GM18868 (cell line): Measurements from ENCODE around the gene BZW1.

Experiments
- ATAC-seq: cut with Tn5 transposase; IDR thresholded peaks from one replicate; pipeline ENCODE4 v1.9.1; 2021; ENCODE audit warnings: mild to moderate bottlenecking, moderate library complexity; ENCODE audit not compliant: unreplicated experiment

Gene BZW1

DNA sequence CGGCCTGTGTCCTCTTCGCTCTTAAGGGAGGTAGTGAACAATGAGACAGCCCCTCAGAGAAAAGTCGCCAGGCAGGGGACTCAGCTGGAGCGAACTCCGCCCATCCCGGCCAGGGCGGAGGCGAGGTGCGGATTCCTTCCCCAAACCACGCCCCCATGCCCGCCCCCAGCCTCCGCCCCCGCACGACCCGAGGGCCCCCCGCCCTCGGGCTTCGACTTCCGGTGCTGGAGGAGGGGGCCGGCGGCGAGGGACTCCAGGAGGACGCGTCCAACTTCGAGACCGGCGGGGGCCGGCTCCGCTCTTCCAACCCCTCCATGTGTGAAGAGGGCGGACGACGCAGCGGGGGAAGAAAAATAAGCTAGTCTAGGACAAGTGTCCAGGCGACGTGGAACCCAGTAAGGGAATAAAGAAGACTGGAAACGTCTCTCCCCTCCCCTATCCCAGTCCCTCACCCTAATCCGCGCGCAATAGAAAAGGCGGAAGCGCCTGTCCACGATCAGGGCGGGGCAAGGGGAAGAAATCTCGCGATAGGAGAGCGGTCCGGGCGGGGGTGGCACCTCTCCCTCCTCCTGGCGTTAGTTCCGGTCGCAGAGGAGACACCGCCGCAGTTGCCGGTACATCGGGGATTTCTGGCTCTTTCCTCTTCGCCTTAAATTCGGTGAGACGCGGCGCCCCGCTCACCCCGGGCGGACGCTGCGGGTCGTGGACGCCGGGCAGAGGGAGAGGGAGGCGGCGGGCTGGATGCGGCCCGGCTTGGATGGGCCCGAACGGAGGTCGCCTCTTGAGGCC is at the start of gene BZW1:
TSS of gene BZW1 (plus strand) at position 578 of the 789 bp plus-strand sequence. CDS start 1,308 bp downstream, outside the sequence.
- peak; percentile 73 for ATAC-seq

DNA sequence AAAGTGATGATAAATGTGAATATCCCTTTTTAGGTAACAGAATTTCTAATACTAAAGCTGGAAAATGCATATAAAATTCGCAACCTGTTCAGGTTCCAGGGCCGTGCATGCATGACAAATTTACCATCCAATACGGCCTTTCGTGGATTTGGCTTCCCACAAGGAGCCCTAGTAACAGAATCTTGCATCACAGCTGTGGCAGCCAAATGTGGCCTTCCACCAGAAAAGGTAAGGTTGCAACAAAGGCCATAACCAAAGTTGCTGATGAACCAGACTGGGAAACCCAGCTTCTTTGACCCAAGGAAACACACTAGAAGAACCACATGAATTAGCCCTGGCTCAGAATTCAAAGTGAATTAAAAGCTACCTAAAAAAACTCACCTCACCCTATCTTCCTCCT is 49.6 kb upstream of the BZW1 start:
- ATAC-seq: no peak

DNA sequence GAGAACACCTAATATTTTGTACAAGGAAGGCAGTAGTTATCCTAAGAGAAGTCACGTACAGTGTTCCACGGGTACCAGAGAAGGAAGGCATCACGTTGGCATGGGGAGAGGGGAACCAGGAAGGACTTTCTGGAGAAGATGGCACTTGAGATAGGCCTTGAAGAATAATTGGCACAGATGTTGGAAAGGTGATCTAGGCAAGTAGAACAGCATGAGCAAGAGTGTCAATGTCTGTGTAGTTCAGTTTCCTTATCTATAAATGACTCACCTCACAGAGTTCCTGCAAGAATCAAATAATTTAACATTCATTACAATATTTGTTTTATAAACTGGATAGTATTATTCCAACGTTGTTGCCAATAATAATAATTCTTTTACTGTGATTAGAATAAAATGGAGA is 48.3 kb upstream of the BZW1 start:
- no peak for ATAC-seq

DNA sequence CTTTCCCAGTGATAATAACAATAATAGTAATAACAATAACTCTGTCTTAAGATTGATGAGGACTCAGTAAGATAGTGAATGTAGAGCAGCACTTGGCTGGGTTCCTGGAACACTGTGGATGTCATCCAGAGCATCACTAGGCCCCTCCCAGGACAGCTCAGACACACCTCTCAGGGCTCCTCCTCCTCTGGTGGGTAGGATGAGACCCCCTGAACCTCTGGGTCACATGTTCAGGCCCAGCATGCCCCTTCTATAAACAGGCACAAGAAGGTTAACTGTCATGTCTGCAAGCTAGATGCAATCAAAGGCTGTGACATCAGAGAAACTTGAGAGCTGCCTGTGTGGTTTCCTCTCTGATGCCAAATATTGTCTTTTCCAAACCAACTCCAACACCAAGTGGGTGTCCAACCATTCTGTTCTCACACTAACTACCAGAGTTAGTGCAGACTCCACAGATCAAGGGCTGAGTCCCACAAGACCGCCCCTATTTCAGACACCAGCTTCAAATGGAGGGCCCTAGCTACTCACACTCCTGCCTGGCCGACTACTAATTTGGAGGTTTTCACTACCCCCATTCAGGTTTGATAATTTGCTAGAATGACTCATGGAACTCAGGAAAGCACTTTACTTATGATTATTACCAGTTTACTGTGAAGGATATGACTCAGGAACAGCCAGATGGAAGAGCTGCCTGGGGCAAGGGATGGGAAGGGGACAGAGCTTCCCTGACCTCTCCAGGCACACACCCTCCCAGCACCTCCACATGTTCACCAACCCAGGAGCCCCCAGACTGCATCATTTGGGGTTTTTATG is 46.4 kb upstream of the BZW1 start:
- no peak for ATAC-seq

DNA sequence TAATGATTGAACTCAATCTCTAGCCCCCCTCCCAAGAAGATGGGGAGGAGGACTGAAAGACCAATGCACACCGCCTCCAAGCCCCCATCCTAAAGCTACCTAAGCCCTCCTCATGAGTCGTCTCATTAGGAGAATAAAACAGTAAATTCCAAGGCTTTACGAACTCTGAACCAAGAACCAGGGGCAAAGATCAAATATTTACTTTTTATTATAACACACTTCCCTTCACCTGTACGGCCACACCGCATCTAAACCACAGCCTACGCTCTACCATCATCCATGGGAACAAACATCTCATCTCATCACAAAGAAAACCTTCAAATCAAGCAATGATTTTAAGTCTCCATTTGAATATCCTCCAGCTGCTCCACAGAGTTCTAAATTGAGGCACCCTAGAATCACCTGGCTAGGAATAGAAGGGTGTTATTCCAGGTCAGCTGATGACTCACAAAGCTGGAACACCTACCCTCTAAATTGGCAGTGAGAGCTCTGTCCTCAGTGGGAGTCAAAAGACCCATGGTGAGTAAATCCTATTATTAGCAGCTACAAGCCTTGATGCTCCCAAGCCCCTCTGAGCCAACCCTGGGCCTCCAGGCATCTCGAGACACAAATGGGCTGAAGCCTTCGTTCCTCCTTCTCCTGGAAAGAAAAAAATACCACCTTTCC is 45.6 kb upstream of the BZW1 start:
- no peak for ATAC-seq

DNA sequence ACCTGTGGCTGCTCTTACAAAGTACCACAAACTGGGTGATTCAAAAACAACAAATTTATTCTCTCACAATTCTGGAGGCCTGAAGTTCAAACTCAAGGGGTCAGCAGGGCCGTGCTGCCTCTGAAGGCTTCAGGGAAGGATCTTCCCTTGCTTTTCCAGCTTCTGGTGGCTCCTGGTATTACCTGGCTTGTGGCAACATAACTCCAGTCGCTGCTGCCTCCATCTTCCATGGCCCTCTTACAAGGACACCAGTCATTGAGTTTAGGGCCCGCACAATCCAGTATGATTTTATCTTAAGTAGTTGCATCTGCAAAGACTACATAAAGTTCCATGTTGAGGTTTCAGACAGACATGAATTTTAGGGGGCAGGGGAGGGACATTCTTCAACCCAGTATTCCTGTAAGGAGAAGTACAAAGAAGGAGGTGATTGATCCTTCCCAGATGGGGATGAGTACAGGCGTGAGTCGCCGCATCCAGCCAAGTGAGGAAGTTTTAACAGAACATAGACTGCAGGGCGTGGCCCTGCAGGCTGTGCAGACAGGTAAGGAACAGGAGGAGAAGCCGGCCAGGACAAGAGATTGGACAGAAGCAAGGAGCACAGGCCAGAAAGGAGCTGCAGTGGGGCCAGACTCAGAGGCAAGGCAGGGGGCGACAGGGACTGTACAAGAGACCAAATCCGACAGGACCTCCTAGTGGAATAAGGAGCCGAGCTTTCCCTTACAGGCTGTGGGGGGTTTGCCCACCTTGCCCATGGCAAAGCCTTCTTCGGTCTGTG is 44.4 kb upstream of the BZW1 start:
- ATAC-seq: no peak

DNA sequence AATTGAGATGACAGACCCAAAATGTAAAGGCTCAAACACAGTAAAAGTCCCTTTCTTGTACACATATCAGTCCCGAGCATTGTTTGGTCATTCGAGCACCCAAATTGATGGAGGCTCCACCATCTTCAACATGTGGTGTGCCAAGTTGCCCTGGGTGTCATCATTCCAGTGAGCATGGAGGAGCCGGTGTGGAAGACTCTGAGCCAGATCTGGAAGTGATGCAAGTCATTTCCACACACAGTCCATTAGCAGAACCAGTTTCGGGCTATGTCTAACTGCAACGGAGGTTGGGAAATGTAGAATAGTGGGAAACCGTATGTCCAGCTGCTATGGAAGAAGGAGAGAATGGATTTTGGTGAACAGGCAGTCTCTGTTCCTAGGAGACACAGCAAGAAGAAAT is 40.9 kb upstream of the BZW1 start:
- ATAC-seq: no peak

DNA sequence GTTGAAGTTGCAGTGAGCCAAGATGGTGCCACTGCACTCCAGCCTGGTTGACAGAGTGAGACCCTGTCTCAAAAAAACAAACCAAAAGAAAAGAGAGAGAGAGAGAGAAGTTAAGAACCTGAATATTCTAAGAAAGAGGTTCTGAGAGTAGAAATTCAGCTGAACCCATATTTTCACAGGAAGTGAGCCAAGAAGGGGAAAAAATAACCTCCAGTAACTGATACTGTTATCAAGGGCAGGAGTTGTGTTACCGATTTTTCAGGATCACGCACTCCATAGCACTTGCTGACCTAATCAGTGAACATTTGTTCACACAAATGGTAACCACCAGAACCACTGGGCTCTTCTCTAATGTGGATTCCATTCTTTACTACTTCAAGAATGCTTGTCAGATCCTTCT is 39.1 kb upstream of the BZW1 start:
- ATAC-seq: no peak

DNA sequence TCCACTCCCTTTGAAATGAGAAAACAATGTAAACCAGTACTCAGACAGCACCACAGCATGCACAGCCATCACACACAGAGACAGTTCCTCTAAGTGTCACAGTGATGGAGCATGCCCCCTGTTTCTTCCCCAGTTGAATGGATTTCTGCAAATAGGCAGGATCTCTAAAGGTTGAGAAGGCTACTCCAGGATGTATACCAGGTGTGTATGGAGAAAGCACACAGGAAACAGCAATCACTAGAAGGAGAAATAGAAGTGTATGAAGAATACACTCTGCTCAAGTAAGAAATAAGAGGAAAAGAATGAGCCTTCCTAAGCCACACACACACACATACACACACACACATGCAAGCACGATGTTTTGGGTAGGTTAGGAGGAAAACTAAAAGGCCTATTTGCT is 38.6 kb upstream of the BZW1 start:
- ATAC-seq: no peak

DNA sequence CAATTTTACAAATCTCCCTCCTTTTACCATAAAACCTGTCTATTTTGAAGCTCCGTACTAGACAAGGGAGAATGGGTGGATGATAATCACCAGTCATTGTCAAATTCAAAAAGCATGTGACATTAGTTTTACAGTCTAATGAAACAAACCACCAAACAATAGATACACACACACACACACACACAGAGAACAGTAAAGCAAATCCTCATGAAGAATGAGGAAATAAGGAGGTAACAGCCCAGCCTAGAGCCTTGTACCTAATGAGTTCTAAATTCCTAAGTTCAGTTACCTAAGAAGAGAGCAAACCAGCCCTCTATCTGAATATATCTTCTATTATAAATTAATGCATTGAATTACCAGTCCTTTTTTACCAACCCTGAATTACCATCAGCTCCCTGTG is 36.8 kb upstream of the BZW1 start:
- no peak for ATAC-seq

DNA sequence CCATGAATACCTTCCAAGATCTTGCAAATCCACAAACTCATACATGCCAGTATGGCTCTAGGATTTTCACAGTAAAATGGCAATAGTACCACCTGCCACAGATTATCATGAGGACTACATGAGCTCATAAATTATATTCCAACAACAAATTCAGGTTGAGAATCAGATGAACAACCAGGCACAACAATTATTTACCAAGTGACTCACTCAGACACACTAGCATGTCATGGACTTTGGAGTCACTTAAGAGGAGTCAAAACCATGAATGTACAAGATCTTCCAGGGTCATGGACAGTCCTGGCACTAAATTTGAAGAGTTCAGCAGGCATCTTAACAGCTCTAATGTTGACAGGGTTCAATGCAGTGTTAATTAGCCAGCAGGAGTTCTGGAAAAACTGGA is 34.4 kb upstream of the BZW1 start:
- ATAC-seq: no peak

DNA sequence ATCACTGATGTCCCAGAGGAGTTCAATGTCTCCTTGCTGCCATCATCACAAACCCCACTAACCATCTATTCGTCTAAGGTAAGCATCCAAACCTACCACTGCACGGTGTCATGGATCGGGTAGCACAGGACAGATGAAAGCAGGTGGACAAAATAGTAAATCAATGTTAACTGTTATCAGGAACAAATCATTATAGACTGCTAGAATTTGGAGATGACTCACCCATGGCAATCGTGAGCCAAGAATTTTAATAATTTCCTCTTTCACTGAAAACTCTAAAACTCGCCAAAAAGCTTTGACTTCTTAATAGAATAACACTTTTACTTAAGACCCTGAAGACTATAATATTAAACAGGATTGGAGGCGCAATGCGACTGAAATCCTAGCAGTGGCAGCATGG is 33.7 kb upstream of the BZW1 start:
- no peak for ATAC-seq

DNA sequence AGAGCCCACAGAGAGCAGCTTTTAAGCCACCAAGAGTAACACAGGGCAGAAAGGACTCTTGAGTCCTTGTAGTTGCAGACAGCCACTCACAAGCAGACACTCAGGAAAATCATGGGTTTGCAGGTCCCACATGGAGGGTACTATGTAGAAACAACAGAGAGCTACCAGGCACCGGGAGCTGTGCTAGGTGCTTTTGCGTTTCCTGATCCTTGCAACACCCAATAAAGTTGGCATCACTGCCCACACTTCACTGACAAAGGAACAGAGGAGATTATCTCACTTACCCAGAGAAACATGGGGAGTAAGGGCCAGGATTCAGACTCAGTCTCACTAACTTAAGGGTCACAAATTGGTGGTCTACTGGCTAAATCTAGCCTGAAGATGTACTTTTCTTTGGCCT is 32.5 kb upstream of the BZW1 start:
- no peak for ATAC-seq

DNA sequence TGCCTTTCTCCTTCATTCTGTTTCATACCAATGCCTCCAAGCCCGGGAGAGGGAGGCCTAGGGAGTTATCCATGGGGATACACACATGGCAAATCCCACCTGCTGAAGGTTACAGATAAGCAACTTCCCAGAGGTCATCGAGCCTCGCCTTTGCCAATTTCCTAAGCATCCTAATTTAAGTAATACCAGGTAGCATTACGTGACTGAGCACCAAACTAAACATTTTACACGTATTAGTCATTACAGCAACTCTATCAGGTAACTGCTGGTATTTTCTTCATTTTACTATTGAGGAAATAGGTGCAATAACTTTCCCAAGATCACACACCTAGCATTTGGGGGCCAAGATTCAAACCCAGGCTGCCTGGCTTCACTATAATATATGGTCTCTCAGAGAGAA is 30.1 kb upstream of the BZW1 start:
- ATAC-seq: no peak

DNA sequence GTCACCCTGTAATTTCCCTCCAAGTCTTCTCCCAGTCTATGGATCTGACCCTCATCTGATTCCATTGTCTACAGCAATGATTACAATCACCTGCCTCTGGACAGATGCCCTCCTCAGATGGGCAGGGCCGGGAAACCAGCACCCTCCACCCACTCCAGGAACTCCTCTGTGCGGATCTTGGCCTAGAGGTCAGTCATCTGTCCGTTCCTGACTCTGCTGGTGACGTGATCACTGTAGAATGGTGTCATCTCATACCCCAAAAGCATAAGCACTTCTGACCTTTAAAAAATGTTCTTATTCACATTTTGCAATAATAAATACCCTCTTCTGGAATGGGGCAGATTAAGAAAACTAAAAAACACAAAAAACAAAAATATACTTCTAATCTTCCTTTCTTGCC is 29.5 kb upstream of the BZW1 start:
- ATAC-seq: no peak

DNA sequence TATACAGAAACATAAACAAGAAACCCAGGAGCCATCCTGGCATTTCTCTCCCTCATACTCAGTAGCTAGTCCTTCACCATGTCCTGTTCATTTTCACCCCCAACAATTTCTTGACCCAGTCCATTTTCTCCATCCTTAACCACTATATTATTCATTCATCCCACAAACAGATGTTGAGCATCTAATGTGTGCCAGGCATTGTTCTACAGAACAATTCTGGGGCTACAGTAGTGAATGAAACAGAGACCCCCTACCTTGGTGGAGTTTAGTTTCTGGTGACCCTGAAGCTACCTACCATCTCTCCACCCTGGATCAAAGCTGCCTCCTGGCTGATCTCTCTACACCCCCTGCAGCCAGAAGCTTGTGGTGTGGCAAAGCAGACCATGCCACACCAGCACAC is 27.5 kb upstream of the BZW1 start:
- ATAC-seq: no peak

DNA sequence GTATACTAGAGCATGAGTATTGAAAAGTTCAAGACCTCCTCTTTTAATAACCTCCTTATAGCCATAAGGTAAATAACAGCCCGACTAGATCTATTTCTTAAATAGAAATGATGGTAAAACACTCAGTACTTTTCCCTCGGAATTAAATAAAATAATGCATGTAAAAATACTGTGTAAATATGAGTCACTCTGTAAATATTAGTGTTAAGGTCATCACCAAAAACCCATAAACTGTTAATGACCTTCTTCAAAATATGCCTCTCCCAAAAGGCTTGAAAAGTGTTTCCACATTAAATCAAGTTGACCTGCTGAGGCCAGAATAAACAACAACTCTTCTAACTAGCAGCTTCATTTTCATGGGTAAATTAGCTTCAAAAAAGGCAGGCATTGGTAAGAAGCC is 25.3 kb upstream of the BZW1 start:
- no peak for ATAC-seq

DNA sequence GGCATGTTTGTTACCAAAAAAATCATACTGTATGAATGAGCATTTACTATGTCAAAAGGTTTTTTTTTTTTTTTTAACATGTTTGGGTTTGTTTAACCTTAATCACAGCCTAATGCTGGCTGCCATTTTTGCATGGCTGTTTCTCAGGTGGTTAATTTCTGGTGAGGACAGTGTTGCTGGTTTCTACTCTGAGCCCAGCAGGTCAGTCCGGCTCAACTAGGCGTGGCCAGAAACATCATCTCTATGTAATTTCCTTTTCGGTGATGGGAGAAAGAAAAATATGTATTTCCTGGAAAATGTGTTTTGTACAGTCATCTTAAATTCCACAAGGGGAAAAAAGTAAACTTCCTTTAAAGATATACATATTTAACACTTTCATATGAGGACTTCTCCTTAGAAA is 24.9 kb upstream of the BZW1 start:
- ATAC-seq: no peak

DNA sequence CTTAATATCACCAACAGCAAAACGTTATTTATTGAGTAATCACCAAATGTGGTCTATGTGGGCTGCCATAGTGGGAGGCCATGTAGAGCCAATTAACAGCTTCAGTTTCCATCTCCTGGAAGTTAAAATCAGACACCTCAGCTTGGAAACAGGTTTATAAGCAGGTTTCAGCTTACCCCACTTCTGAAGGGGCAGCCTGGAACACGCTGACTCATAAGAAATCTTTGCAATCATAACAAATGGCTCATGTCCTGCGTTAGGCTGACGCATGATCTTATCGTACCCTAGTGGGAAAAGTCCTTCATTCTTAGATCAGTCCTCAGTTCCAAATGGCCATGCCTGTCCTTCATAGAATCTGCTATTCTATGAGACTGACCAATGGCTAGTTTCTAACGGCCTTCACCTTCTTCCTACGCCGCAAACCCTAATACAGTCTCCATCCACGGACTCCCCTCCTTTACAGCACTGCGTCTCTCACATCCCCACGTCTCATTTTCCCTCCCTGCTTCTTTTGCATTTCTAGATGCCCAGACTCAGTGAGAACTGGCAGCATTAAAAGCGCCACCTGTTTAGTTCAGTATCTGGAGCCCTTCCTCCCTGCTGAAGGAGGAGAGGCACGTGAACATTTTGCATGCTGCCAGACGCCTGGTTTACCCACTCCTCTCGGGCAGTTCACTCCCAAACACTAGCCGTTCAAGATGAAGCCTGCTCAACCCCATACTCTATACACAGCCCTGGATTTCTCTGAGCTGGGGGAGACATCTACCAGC is 24.2 kb upstream of the BZW1 start:
- no peak for ATAC-seq

DNA sequence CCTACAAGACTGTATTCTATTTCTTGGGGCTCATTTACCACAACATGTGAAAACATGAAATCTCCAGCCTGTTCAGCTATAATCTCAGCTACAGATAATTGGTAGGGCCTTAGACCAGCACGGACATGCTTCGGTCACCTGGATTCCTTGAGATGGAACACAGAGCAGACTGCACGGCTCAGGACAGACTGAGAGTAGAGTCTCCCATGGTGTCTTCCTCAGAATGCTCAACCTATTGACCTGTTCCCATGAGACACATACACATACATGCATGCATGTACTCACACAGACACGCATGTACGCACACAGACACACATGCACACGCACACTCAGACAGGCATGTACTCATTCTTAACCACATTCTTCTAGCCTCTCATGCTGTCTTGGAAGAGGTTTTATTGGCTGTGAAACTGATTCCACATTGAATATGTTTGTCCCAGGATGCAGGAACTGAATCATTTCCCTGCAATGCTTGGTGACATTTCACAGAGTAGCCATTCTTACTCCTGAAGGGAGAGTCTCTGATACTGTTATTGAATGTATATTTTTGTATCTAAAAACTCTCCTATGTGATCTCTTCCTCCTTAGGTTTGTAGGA is 23.5 kb upstream of the BZW1 start:
- no peak for ATAC-seq
